GM18526 (cell line): Measurements from ENCODE around the gene SELENOF.

ENCODE experiments used
- POLR2A ChIP-seq: IDR thresholded peaks from 3 replicates; pipeline ENCODE4 v1.6.1; 2011; ENCODE audit not compliant: insufficient read length; ENCODE audit errors: extremely low read depth

SELENOF gene

GRCh38 chr1:86887479-86888162 lies 26.3 kb downstream of the SELENOF start:
- TF ChIP-seq POLR2A = no peak

GRCh38 chr1:86875722-86876121 lies 38.2 kb downstream of the SELENOF start:
- no peak for TF ChIP-seq POLR2A

DNA sequence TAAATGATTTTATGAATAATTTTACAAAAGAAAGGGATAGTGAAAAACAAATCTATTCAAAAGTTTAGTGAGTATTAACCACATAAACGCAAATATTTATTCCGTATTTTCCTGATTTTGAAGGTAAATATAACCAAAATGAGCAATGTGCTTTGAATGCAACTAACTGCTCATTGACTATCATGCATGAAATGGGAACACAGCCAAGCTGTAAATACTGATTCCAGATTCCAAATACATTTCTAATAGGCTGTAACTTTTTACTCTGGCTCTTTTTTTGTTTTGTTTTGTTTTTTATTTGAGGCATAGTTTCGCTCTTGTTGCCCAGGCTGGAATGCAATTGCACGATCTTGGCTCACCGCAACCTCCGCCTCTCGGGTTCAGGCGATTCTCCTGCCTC lies 41.8 kb downstream of the SELENOF start:
- no peak for TF ChIP-seq POLR2A

GRCh38 chr1:86871001-86871400 lies 42.9 kb downstream of the SELENOF start:
- no peak for TF ChIP-seq POLR2A

DNA sequence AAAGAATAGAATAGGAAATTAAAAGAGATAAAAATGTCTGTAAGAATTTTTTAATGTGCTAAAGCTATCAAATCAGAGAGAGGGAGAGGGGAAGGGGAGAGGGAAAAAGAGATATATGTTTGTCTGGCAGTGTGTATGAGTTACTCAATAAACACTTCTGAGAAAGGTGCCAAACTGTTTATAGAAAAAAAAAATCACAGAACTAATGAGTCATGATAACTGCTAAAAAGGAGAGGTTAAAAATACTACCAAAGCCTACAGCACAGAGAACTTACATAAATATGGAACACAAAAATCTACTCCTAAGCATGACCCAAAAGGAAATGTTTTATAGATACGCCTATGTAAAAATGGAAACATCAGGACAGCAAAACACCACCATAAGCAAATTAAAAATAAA lies 45.4 kb downstream of the SELENOF start:
- TF ChIP-seq POLR2A = no peak

DNA sequence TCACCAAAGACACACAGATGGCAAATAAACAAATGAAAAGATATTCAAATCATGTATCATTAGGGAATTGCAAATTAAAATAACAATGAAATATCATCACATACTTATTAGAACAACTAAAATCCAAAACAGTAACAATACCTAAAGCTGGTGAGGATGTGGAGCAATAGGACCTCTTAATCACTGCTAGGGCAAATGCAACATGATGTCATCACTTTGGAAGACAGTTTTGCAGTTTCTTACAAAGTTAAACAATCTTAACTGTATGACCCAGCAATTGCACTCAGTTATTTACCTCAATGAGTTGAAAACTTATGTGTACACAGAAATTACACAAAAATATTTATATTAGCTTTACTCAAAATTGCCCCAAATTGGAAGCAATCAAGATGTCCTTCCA lies 47.3 kb downstream of the SELENOF start:
- no peak for TF ChIP-seq POLR2A

GRCh38 chr1:86865973-86866637 lies 47.8 kb downstream of the SELENOF start:
- no peak for TF ChIP-seq POLR2A

- TF ChIP-seq POLR2A = no peak
Measured at GRCh38 chr1:86862920-86863319, 51.0 kb downstream of the SELENOF start.

DNA sequence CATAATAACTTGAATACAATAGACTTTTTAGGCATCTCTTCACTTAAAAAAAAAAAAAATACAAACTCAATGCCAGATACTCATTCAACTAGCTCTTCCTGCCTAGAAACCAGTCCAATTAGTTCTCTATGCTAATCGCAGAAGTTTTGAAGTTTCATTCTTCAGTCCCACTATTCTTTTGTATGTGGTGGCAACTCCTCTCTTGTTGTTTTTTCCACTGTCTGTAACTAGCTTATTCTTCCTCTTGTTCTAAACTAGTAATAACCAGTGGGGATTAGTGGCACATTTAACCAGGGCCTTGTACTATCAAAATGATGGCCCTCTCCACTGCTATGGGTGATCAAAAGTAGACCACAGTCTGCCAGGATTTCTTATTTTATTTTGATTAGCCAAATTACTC lies 52.5 kb downstream of the SELENOF start:
- TF ChIP-seq POLR2A = no peak

- TF ChIP-seq POLR2A = no peak
Measured at GRCh38 chr1:86860424-86860823, 53.5 kb downstream of the SELENOF start.

GRCh38 chr1:86860020-86860419 lies 53.9 kb downstream of the SELENOF start:
- TF ChIP-seq POLR2A = no peak

DNA sequence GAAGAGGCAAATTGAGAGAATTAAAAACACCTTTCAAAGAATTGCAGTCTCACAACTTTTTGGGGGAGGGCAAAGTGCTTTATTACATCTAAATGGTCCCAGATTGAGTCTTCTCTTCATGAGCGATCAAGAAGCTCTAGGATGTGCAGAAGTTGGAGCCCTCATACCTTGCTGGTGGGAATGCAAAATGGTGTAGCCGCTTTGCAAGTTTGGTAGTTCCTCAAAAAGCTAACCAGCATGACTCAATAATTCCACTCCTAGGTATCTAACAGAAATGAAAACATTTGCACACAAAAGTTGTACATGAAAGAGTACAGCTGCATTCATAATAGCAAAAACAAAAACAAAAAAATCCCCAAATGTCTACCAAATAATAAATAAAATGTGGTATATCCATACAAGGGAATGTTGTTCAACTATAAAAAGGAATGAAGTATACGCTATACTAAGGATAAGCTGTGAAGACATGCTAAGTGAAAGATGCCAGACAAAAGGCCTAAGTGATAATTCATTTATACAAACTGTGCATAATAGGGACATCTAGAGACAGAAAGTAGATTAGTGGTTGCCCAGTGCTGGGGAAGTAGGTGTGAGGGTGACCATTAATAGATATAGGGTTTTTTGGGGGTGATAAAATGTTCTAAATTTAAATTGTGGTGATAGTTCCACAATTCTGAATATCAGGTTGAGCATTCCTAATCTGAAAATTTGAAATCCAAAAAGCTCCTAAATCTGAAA lies 55.2 kb downstream of the SELENOF start:
- no peak for TF ChIP-seq POLR2A

DNA sequence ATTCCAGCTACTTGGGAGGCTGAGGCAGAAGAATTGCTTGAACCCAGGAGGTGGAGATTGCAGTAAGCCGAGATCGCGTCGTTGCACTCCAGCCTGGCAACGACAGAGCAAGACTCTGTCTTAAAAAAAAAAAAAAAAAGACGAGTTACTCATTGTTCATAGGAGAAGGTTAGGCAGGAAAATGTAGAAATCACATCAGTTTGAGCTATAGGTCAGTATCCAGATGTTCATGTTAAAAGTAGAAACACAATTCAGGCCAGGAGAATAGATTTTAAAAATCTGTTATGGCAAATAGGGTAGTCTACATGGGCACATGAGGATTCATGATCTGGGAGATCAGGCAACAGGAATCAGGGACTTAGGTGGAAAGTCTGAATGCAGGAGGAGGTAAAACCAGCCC lies 57.7 kb downstream of the SELENOF start:
- TF ChIP-seq POLR2A = no peak

GRCh38 chr1:86854352-86854751 lies 59.6 kb downstream of the SELENOF start:
- TF ChIP-seq POLR2A = no peak

DNA sequence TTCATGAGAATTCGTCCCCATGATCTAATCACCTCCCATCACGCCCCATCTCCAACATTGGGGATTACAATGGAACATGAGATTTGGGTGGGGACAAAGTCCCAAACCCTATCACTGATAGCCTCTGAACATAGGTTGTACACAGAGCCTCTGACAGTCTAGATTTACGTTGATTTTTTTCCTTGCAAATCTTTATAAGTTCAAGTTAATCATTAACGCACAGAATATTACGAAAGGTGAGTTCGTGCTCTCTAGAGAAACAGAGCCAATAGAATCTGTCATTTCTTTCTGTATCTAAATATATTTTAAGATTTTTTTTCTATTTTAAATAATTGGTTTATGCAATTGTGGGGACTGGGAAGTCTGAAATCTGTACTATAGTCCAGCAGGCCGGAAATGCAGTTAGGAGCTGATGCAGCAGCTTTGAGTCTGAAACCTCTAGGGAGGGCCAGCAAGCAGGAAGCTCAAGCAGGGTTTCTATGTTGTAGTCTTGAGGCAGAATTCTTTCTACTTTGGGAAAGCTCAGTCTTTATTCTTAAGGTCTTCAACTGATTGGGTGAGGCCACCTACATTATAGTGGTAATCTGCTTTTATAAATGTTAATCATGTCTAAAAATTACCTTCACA lies 61.0 kb downstream of the SELENOF start:
- TF ChIP-seq POLR2A = no peak

- no peak for TF ChIP-seq POLR2A
Measured at GRCh38 chr1:86852289-86852688, 61.6 kb downstream of the SELENOF start.

DNA sequence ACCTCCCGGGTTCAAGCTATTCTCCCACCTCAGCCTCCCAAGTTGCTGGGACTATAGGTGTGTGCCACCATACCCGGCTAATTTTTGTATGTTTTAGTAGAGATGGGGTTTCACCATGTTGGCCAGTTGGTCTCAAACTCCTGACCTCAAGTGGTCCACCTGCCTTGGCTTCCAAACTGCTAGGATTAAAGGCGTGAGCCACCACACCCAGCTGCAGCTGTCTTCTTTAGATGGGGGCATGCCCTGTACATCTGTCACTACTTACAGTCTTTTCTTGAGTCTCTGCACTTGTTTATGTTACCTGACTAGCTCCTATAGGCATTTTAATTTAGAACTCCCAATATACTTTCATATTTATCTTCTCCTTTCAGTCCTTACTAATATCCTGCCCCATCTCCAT lies 64.2 kb downstream of the SELENOF start:
- TF ChIP-seq POLR2A = no peak

DNA sequence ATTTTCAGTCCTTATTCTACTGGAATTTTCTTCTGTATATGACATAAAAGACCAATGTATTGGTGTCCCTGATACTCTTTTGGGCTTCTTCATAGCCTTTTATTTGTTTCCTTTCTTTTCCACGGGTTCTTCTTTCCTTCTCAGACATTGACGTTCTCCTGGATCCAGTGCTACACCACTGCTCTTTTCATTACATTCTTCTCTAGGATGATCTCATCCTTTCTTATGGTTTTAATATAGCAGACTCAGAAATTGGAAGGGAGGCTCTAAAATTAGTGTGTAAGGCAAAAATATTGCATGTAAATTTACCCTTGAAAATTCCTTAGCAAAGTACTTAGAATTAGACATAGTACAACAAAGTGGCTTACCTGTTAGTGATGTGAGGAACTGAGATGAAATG lies 65.3 kb downstream of the SELENOF start:
- no peak for TF ChIP-seq POLR2A
